GM19099 (cell line): Measurements from ENCODE around the gene FBXO38.

ENCODE experiments used
- POLR2A ChIP-seq: IDR thresholded peaks from 3 replicates; pipeline ENCODE4 v1.6.1; 2011; ENCODE audit warnings: low read depth; ENCODE audit not compliant: insufficient read length; ENCODE audit errors: extremely low read depth

The FBXO38 gene

DNA sequence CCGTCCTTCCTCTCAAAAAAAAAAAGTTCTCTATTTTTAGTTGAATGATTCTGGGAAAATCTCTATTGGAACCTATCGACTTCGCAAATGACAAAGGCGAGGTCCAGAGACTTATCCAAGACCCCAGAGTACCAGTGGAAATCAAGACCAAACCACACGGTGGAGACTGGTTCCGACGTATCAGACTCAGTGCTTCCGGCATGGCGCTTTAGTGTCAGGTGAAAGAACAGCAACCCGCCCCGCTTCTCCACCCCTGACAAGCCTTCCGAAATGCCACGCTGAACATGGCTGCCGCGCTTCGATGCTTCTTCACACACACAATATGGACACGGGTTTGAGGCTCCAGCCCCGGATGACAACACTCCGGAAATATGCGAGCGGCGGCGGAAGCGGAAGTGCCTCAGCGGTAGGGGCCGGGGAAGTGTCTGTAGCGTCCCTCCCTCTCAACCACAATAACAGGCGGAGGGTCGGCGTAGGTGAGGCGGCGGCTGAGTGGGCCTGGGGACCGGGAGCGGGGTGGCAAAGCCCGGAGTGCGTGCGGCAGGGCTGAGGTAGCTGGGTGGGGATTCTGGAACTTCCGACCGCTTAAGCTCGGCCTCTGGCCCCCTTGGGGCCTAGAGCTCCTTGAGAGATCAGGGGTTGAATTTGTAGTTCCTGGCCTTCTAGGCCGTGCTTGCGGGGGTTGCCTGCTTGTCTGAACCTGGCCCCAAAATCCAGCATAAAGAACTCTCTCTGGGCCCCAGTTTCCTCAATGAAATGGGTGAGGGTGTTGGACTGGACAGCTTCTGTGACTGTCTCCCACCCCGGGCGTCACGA lies at the start of gene FBXO38:
FBXO38 (plus strand) TSS at position 395 of the 816 bp plus-strand sequence. CDS start 10,819 bp downstream, outside the sequence.
- TF ChIP-seq POLR2A = peak; percentile 87

GRCh38 chr5:148335259-148335658 lies 48.5 kb upstream of the FBXO38 start, which contains the start of gene SPINK9:
TSS of gene SPINK9 (plus strand) at chr5:148335559. CDS start at chr5:148335614, 55 bp downstream.
- TF ChIP-seq POLR2A = no peak

GRCh38 chr5:148336704-148337435 lies 46.9 kb upstream of the FBXO38 start:
- no peak for TF ChIP-seq POLR2A

- no peak for TF ChIP-seq POLR2A
These were observed 41.2 kb upstream of the FBXO38 start for GRCh38 chr5:148342371-148343045.

GRCh38 chr5:148343046-148343407 lies 40.7 kb upstream of the FBXO38 start:
- TF ChIP-seq POLR2A = no peak

GRCh38 chr5:148343603-148344487 lies 39.9 kb upstream of the FBXO38 start:
- TF ChIP-seq POLR2A = no peak

DNA sequence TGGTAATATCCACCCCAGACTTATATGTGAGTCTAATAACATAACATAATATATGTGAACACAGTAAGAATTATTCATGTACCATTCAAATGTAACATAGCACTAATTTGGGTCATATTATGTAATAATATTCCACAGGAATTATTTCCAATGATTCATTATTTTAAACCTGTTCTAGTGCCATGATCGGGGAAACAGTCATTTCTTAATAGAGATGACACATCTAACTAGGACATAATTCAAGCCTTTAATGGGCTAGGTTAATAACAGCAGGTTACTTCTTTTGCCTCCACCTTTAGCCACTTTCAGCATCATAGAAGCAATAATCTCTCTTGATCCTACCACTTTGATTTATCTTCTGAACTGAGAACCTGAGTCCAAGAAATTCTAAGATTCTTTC lies 36.1 kb upstream of the FBXO38 start:
- TF ChIP-seq POLR2A = no peak

DNA sequence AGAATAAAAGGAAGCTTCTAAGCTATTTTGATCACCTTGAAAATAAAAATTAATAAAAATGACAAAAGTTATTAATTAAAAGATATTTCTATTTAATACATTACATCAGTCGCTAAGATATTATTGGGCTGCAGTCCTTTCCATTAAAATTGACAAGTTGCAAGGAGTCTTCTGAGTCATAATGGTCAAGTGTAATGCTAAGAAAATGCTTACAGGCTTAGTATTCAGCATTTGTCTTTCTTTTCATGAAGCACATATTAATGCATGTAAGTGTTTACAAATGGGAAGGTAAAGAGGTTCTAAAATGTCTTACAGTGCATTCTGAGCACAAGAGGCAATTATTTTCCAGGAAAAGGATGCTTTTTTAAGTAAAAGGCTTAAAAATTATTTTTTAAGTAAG lies 31.1 kb upstream of the FBXO38 start:
- no peak for TF ChIP-seq POLR2A

DNA sequence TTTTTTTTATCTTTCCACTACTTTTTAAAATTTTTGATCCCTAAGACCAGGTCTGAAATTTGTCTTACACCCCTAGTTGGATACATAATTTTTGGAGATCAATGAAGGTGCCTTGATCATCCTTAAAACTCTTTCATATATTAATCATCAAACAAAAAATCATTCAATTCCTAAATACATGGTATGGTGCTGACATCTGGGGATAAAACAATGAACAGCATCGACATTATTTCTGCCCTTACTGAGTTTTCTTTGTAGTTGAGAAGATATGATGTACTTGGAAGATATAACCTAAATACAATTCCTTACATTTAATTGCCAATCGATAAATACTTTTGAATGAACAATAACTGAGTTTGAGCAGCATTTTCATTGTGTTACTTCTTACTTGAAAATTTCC lies 30.1 kb upstream of the FBXO38 start:
- no peak for TF ChIP-seq POLR2A

DNA sequence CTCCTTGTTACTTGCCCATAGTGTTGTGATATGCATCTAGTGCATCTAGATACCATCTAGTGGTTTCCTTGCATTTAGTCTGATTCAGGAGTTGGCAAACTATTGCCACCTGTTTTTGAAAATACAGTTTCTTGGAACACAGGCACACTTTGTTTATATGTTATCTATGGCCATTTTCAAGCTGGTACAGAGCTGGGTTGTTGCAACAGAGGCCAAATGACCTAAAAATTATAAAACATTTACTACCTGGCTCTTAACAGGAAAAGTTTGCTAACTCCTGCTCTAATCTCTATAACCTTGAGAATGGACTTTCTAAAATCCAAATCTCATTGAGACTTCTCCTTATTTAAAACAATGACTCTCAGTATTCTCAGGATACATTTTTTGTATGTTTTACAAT lies 19.4 kb upstream of the FBXO38 start:
- no peak for TF ChIP-seq POLR2A

GRCh38 chr5:148368299-148368698 lies 15.5 kb upstream of the FBXO38 start:
- no peak for TF ChIP-seq POLR2A

GRCh38 chr5:148372166-148372725 lies 11.5 kb upstream of the FBXO38 start:
- TF ChIP-seq POLR2A = no peak

DNA sequence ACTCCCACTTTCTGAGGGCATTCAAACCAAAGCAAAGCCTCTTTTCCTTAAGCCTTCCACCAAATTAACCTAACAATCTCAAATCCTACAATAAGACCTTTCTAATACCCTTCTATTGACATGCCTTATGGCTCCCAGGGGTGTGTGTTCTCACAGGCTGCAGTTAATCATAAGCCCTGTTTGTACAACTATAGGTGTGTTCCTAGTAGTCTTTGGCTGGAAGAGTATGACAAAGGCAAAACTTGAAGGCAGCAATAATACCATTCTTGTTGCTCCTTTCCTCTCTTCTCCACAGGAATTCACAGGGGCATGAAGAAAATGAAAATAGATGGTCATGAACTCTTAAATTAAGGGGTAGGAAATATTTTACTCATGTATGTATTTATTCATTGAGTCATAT lies 10.9 kb upstream of the FBXO38 start:
- TF ChIP-seq POLR2A = no peak

DNA sequence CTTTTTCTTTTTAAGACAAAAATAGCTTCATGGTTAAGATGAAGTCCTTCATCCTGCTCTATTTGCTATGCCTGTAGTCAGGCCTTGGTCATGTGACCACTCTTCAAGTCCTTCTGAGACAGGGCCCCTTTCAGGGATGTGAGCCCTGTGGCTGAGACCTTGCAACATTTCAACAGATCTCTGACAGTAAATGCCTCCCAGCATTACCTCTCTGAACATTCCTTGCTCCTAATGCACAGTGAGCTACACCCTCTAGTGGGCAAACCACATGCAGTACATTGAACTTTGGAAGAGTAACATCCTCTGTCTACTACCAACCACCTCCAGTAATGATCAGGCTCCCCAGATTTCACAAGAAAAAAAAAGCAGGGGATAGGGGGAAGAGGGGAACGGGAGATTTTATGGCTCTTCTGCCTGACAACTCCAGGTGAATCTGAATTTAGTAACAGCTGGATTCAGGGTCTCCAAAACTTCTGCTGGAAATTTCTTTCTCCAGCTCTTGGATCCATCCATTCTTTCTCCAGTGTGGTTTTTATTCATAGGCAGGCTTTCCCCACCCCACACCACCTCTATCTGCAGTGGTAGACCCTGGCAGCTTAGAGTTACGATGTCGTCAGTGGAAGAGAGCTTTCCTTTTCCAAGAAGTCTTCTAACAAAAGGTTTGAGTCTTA lies 8.9 kb upstream of the FBXO38 start:
- no peak for TF ChIP-seq POLR2A
